HepG2 (cell line): ENCODE measurements around the gene MAP10. TPM values are rescaled to one million over a fixed set of nuclear protein-coding genes. Genes with fewer than 3 reads are reported as not detected.

Experiments used
- ATAC-seq: fragments of 200-7000 bp; cut with Tn5 transposase; 3 replicates; pipeline ENCODE4 v1.9.1; 2020; ENCODE audit warnings: mild to moderate bottlenecking, moderate library complexity
- BruUV-seq: library from RNA; stranded (reverse); fragments of 400-500 nt; replicated peaks from 2 replicates; lab custom pipeline; 2021; lab: Mats Ljungman, UMichigan
- CTCF ChIA-PET: fragments of 300-600 bp; formaldehyde crosslinking; extraction: SDS; loops from one replicate; lab custom pipeline; 2021; ENCODE audit warnings: low total read pairs, inconsistent platforms, low intra/inter-chr PET ratio; lab: Yijun Ruan, JAX
- POLR2A ChIA-PET: fragments of 350-600 bp; sonication (Branson Sonifier 250); formaldehyde crosslinking; loops from one replicate; lab custom pipeline; 2020; ENCODE audit warnings: antibody characterized with exemption, inconsistent platforms; lab: Yijun Ruan, JAX
- DNase-seq: peaks from one replicate; pipeline ENCODE4 v3.0.0-alpha.2; 2015; ENCODE audit warnings: low spot score
- FAIRE-seq: peaks from 3 replicates; lab custom pipeline; 2011; peaks lifted over from hg19 to GRCh38; lab: Jason Lieb, UNC
- H2AFZ ChIP-seq: one replicate; pipeline ENCODE4 v1.6.1; 2011; ENCODE audit warnings: low read length, inconsistent platforms
- H3K27ac ChIP-seq: fragments of 300-600 bp; 3 replicates; pipeline ENCODE4 v1.8.0; 2011; ENCODE audit warnings: mixed run types, mild to moderate bottlenecking, mixed read lengths, low read length, inconsistent platforms; ENCODE audit not compliant: insufficient read depth; ENCODE audit errors: extremely low read length
- H3K27me3 ChIP-seq, 2 experiments: fragments of 200-600 bp in 1 of 2; 2 replicates in 1 of 2; 3 replicates in 1 of 2; pipeline versions ENCODE4 v1.6.0 to v1.8.0; 2011; ENCODE audit warnings: low read length in 2 of 2, mild to moderate bottlenecking in 2 of 2, moderate library complexity in 2 of 2, inconsistent platforms in 1 of 2; ENCODE audit not compliant: insufficient read depth in 2 of 2, control insufficient read depth in 1 of 2
- H3K36me3 ChIP-seq, 2 experiments: fragments of 200-600 bp in 1 of 2; replicated peaks in 1 of 2; 2 replicates in 1 of 2; 3 replicates in 1 of 2; pipeline versions ENCODE4 v1.5.1 to v1.8.0; 2011; ENCODE audit warnings: low read length in 2 of 2, inconsistent platforms in 1 of 2; ENCODE audit not compliant: insufficient read depth in 2 of 2, control insufficient read depth in 1 of 2
- H3K4me1 ChIP-seq: 2 replicates; pipeline ENCODE4 v1.5.1; 2012; ENCODE audit warnings: low read length, inconsistent platforms; ENCODE audit not compliant: insufficient read depth
- H3K4me2 ChIP-seq: 2 replicates; pipeline ENCODE4 v1.6.0; 2011; ENCODE audit warnings: low read depth, low read length, inconsistent platforms
- H3K4me3 ChIP-seq, 3 experiments: fragments of 200-600 bp in 1 of 3; sonication (generic), shearing (Covaris generic) in 1 of 3; replicated peaks in 1 of 3; 2 replicates each; pipeline ENCODE4 v1.5.1; 2011 to 2016; ENCODE audit warnings: low read length in 3 of 3, inconsistent platforms in 2 of 3, low read depth in 2 of 3, mild to moderate bottlenecking in 2 of 3, control low read depth in 1 of 3, mixed read lengths in 1 of 3; ENCODE audit not compliant: insufficient read depth in 1 of 3
- H3K79me2 ChIP-seq: one replicate; pipeline ENCODE4 v1.6.1; 2011; ENCODE audit warnings: low read length, inconsistent platforms; ENCODE audit not compliant: insufficient read depth
- H3K9ac ChIP-seq: 2 replicates; pipeline ENCODE4 v1.6.0; 2011; ENCODE audit warnings: mild to moderate bottlenecking, low read depth, low read length, inconsistent platforms; ENCODE audit not compliant: insufficient read depth
- H3K9me3 ChIP-seq: 2 replicates; pipeline ENCODE4 v1.5.1; 2012; ENCODE audit warnings: mild to moderate bottlenecking, low read length
- H4K20me1 ChIP-seq: 2 replicates; pipeline ENCODE4 v1.6.0; 2011; ENCODE audit warnings: inconsistent platforms, mild to moderate bottlenecking, low read length, moderate library complexity; ENCODE audit not compliant: insufficient read depth
- ARID2 ChIP-seq: sonication (generic); formaldehyde crosslinking; IDR thresholded peaks from 2 replicates; pipeline ENCODE4 v1.8.1; 2022; ENCODE audit warnings: mild to moderate bottlenecking, missing genetic modification reagents, borderline replicate concordance
- ATF7 ChIP-seq, 2 experiments: fragments of 450-650 bp in 1 of 2; sonication (generic) in 1 of 2; formaldehyde crosslinking in 1 of 2; IDR thresholded peaks; 2 replicates each; pipeline versions ENCODE4 v1.4.0 to v1.6.1; 2016 to 2020; ENCODE audit warnings: antibody characterized with exemption in 1 of 2, mild to moderate bottlenecking in 1 of 2, missing genetic modification reagents in 1 of 2
- CREB1 ChIP-seq, 2 experiments: fragments of 450-650 bp in 1 of 2; IDR thresholded peaks; 2 replicates each; pipeline ENCODE4 v1.6.1; 2016 to 2017; ENCODE audit warnings: control low read depth in 1 of 2, mild to moderate bottlenecking in 1 of 2, missing compliant biosample characterization in 1 of 2, missing genetic modification characterization in 1 of 2
- FOXJ3 ChIP-seq: sonication (generic); formaldehyde crosslinking; IDR thresholded peaks from 2 replicates; pipeline ENCODE4 v1.4.0; 2020; ENCODE audit warnings: missing genetic modification reagents, mild to moderate bottlenecking, borderline replicate concordance
- HNF4G ChIP-seq, 2 experiments: sonication (generic) in 1 of 2; formaldehyde crosslinking in 1 of 2; IDR thresholded peaks; 2 replicates each; pipeline versions ENCODE4 v1.4.0 to v1.6.1; 2011 to 2020; ENCODE audit warnings: borderline replicate concordance in 2 of 2, low read depth in 2 of 2, mild to moderate bottlenecking in 2 of 2, low read length in 1 of 2, missing genetic modification reagents in 1 of 2, moderate library complexity in 1 of 2
- KLF12 ChIP-seq: sonication (generic); formaldehyde crosslinking; IDR thresholded peaks from 2 replicates; pipeline ENCODE4 v1.4.0; 2020; ENCODE audit warnings: missing genetic modification reagents, borderline replicate concordance
- NR2F1 ChIP-seq, 2 experiments: fragments of 450-650 bp in 1 of 2; formaldehyde crosslinking in 1 of 2; IDR thresholded peaks; 2 replicates each; pipeline versions ENCODE4 v1.5.0 to v1.6.1; 2016 to 2020; ENCODE audit warnings: mild to moderate bottlenecking in 1 of 2, missing compliant biosample characterization in 1 of 2, missing genetic modification reagents in 1 of 2, moderate library complexity in 1 of 2
- RORA ChIP-seq: sonication (generic); formaldehyde crosslinking; IDR thresholded peaks from 2 replicates; pipeline ENCODE4 v1.5.0; 2020; ENCODE audit warnings: mild to moderate bottlenecking, missing genetic modification reagents, moderate library complexity
- TCF7 ChIP-seq: sonication (generic); IDR thresholded peaks from 2 replicates; pipeline ENCODE4 v1.6.1; 2016; ENCODE audit warnings: antibody characterized with exemption, low read depth
- ZBTB42 ChIP-seq: sonication (generic); formaldehyde crosslinking; IDR thresholded peaks from 2 replicates; pipeline ENCODE4 v1.5.0; 2020; ENCODE audit warnings: mild to moderate bottlenecking, missing genetic modification reagents
- ZNF577 ChIP-seq: sonication (generic); formaldehyde crosslinking; IDR thresholded peaks from 2 replicates; pipeline ENCODE4 v1.4.0; 2020; ENCODE audit warnings: mild to moderate bottlenecking, low read depth, missing genetic modification reagents, borderline replicate concordance
- ZSCAN9 ChIP-seq: IDR thresholded peaks from 2 replicates; pipeline ENCODE4 v1.6.1; 2016; ENCODE audit warnings: borderline replicate concordance
- WGBS: methylation state at CpG from one replicate; pipeline ENCODE4 v1.1.6; 2017; ENCODE audit warnings: low lambda C conversion rate; 5-methylcytosine and 5-hydroxymethylcytosine counted together
- in situ Hi-C: cut with HindIII; loops from 2 replicates; pipeline ENCODE4 v1.10.0; 2017; ENCODE audit warnings: low pct_unique_long_range_greater_than_20kb; ENCODE audit not compliant: extremely low pct_ligation_motif_present
- intact Hi-C: fragments of 100-400 bp; cut with micrococcal nuclease; formaldehyde crosslinking; loops from one replicate; pipeline ENCODE4 v1.10.0; 2022; ENCODE audit not compliant: unreplicated experiment
- polyA plus RNA-seq, 8 experiments: library from polyadenylated mRNA; depleted of rRNA in 3 of 8; stranded (reverse) in 7 of 8; unstranded in 1 of 8; fragments of >200 nt; fragmentation: Illumina TruSeq in 4 of 8; extraction: Trizol in 4 of 8; gene quantifications; 2 replicates each; pipeline versions ENCODE4 v1.2.1 to v1.2.3, GENCODE V29; 2011 to 2016; ENCODE audit warnings: low read depth in 4 of 8, missing spikeins in 1 of 8, mixed read lengths in 1 of 8; ENCODE audit not compliant: insufficient read depth in 1 of 8
- total RNA-seq, 5 experiments: library from RNA; depleted of rRNA; stranded (reverse); fragments of >200 nt; fragmentation: Illumina TruSeq; extraction: Trizol; gene quantifications; 2 replicates each; pipeline ENCODE4 v1.2.3, GENCODE V29; 2016; ENCODE audit warnings: low read depth in 1 of 5

Gene MAP10
- total and polyA plus RNA-seq, 2 of the 13 experiments (the other 11 are each of a cell fraction or from before 2014, with no cell fraction given) = not detected

DNA sequence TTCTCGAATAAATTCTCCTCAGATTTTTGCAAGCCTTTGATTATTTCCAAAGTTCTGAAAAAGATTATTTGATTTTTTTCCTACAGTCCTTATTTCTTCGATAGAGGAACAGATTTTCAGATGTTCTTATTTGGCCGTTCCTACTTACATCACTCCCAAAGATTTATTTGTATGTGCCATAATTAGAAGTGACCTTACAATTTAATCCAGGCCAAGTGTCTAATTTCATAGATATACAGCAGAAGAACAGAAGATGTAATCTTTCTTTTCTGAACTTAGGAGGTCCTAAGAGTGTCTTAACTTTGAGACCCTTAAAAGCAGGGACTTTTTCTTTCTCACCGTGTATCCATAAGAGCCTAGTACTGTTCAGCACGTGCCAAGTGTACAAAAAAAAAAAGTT lies 46.3 kb downstream of the MAP10 start:
- Histone ChIP-seq H3K4me3 (no peak overlapping the region), H3K79me2 (no peaks in the 10 kb centered on the region), H3K4me2 (no peak overlapping the region), H3K27me3 (no peaks in the 10 kb centered on the region), H3K4me1 (no peaks in the 10 kb centered on the region), H2AFZ (no peak overlapping the region), H3K9me3 (no peaks in the 10 kb centered on the region)
- DNase-seq (no peak), FAIRE-seq (no peak), ATAC-seq (no peak)
- intact Hi-C loops = no loop called here
- POLR2A ChIA-PET = no interaction called here
- CTCF ChIA-PET = no interaction called here
- under 1% methylated on average over 5 of the region's 5 CpGs for WGBS
- BruUV-seq = no TSS peak
- TF ChIP-seq ZNF577 (CRISPR knock-in tag) = no peak
- no peak for TF ChIP-seq KLF12
- TF ChIP-seq ARID2 (CRISPR knock-in tag) = no peak
- no peak for TF ChIP-seq RORA
- TF ChIP-seq HNF4G (IDR thresholded peaks at IDR 0.05; ENCODE audit: borderline replicate concordance, low read depth, low read length) = no peak
- no peak for TF ChIP-seq HNF4G (CRISPR knock-in tag; IDR thresholded peaks at IDR 0.05; ENCODE audit: borderline replicate concordance, low read depth)
- TF ChIP-seq, all 625 proteins: peak for 0
- in situ Hi-C loops = no loop called here
- Histone ChIP-seq H3K27ac (no peak overlapping the region), H4K20me1 (no peaks in the 10 kb centered on the region), H3K36me3 (no peaks in the 10 kb centered on the region), H3K9ac (no peak overlapping the region)

- no peak overlapping the region for H2AFZ ChIP-seq
- no peak for FAIRE-seq
Measured at GRCh38 chr1:232853994-232854797, 49.0 kb downstream of the MAP10 start.

More at GRCh38 chr1:232853994-232854797, 49.0 kb downstream of the MAP10 start:
- H3K36me3 ChIP-seq = no peaks in the 10 kb centered on the region
- no peak overlapping the region for H3K27ac ChIP-seq
- in situ Hi-C loops (no loop called here), intact Hi-C loops (no loop called here)
- H3K79me2 ChIP-seq = no peaks in the 10 kb centered on the region
- BruUV-seq = no TSS peak
- TF ChIP-seq ZSCAN9 (CRISPR knock-in tag) (no peak), NR2F1 (CRISPR knock-in tag; IDR thresholded peaks at IDR 0.05) (no peak), ATF7 (IDR thresholded peaks at IDR 0.05) (peak; percentile 59; the same call in 1 of the 2 replicates), ATF7 (CRISPR knock-in tag; IDR thresholded peaks at IDR 0.05) (no peak), FOXJ3 (CRISPR knock-in tag) (no peak), CREB1 (IDR thresholded peaks at IDR 0.05) (peak; percentile 85), CREB1 (CRISPR knock-in tag; IDR thresholded peaks at IDR 0.05) (no peak), ZBTB42 (CRISPR knock-in tag) (no peak), TCF7 (no peak)
- H3K9me3 ChIP-seq = no peaks in the 10 kb centered on the region
- no peak for DNase-seq
- no peaks in the 10 kb centered on the region for H3K27me3 ChIP-seq
- no peak overlapping the region for H3K4me2 ChIP-seq
- H4K20me1 ChIP-seq = no peaks in the 10 kb centered on the region
- no peaks in the 10 kb centered on the region for H3K4me1 ChIP-seq
- no peak overlapping the region for H3K9ac ChIP-seq
- ATAC-seq = no peak
- 18% methylated on average over 7 of the region's 7 CpGs for WGBS
- CTCF ChIA-PET = no interaction called here
- POLR2A ChIA-PET = no interaction called here
- no peak overlapping the region for H3K4me3 ChIP-seq
